RPMI7951 (cell line): ENCODE data around the gene MAF. TPM values are rescaled to one million over a fixed set of nuclear protein-coding genes. Genes with fewer than 3 reads are reported as not detected.

Experiments used
- DNase-seq: peaks from one replicate; pipeline ENCODE4 v3.0.0-alpha.2; 2012; ENCODE audit warnings: low read depth
- total RNA-seq: library from RNA; depleted of rRNA; stranded (reverse); fragments of >200 nt; shearing (Covaris generic); gene quantifications from 2 replicates; pipeline ENCODE4 v1.2.3, GENCODE V29; 2014

The MAF gene
- total RNA-seq, 1 experiment from 2014 or later = 0.48 TPM

GRCh38 chr16:79589601-79590102, 10.9 kb downstream of the MAF start:
- no peak for DNase-seq

- no peak for DNase-seq
Observed at GRCh38 chr16:79587897-79588296, 12.6 kb downstream of the MAF start.

GRCh38 chr16:79587296-79587695, 13.2 kb downstream of the MAF start:
- DNase-seq = no peak

GRCh38 chr16:79582789-79583188, 17.7 kb downstream of the MAF start:
- DNase-seq = no peak

- DNase-seq = no peak
Observed at GRCh38 chr16:79580453-79581191, 19.9 kb downstream of the MAF start.

GRCh38 chr16:79576602-79577001, 23.9 kb downstream of the MAF start:
- no peak for DNase-seq

- no peak for DNase-seq
Observed at GRCh38 chr16:79573884-79574283, 26.7 kb downstream of the MAF start.

GRCh38 chr16:79573071-79573470, 27.5 kb downstream of the MAF start:
- DNase-seq = no peak

- DNase-seq = no peak
Observed at GRCh38 chr16:79571903-79572535, 28.5 kb downstream of the MAF start.

- DNase-seq = no peak
Observed at GRCh38 chr16:79571065-79571902, 29.3 kb downstream of the MAF start.

GRCh38 chr16:79564671-79565107, 35.8 kb downstream of the MAF start:
- no peak for DNase-seq

- no peak for DNase-seq
Observed at GRCh38 chr16:79563921-79564320, 36.6 kb downstream of the MAF start.

- DNase-seq = no peak
Observed at GRCh38 chr16:79562166-79562823, 38.2 kb downstream of the MAF start.

- no peak for DNase-seq
Observed at GRCh38 chr16:79561729-79562128, 38.8 kb downstream of the MAF start.

- DNase-seq = no peak
Observed at GRCh38 chr16:79560923-79561322, 39.6 kb downstream of the MAF start.

GRCh38 chr16:79560318-79560717, 40.2 kb downstream of the MAF start:
- no peak for DNase-seq

GRCh38 chr16:79559532-79559931, 41.0 kb downstream of the MAF start:
- no peak for DNase-seq

- DNase-seq = no peak
Observed at GRCh38 chr16:79557421-79557820, 43.1 kb downstream of the MAF start.

GRCh38 chr16:79554912-79555311, 45.6 kb downstream of the MAF start:
- no peak for DNase-seq

- DNase-seq = no peak
Observed at GRCh38 chr16:79550373-79550772, 50.2 kb downstream of the MAF start.

- no peak for DNase-seq
Observed at GRCh38 chr16:79547085-79547484, 53.5 kb downstream of the MAF start.
